KMS-11 (cell line): ENCODE data around the gene COMP.

Experiments
- H2AFZ ChIP-seq: fragments of 200-600 bp; sonication (generic); 2 replicates; pipeline ENCODE4 v1.6.1; 2016; ENCODE audit warnings: antibody characterized with exemption, mixed run types, low read depth
- H3K27ac ChIP-seq: fragments of 200-600 bp; sonication (generic); 2 replicates; pipeline ENCODE4 v1.6.1; 2016; ENCODE audit warnings: mild to moderate bottlenecking, mixed run types
- H3K27me3 ChIP-seq: fragments of 200-600 bp; sonication (generic); 2 replicates; pipeline ENCODE4 v1.6.1; 2017; ENCODE audit warnings: mild to moderate bottlenecking, low read depth, mixed run types, moderate library complexity; ENCODE audit not compliant: insufficient read depth
- H3K36me3 ChIP-seq: fragments of 200-600 bp; sonication (generic); 2 replicates; pipeline ENCODE4 v1.6.1; 2017; ENCODE audit warnings: mild to moderate bottlenecking, mixed run types; ENCODE audit not compliant: insufficient read depth
- H3K4me1 ChIP-seq: fragments of 200-600 bp; sonication (generic); 2 replicates; pipeline ENCODE4 v1.6.1; 2016; ENCODE audit warnings: mild to moderate bottlenecking, low read depth, mixed run types; ENCODE audit not compliant: poor library complexity, severe bottlenecking
- H3K4me2 ChIP-seq: fragments of 200-600 bp; sonication (generic); 2 replicates; pipeline ENCODE4 v1.7.0; 2016; ENCODE audit warnings: mild to moderate bottlenecking, mixed run types
- H3K4me3 ChIP-seq: fragments of 200-600 bp; sonication (generic); IDR thresholded peaks from 2 replicates; pipeline ENCODE4 v1.6.1; 2017; ENCODE audit warnings: low read depth, low read length, mixed read lengths; ENCODE audit not compliant: insufficient read depth
- H3K79me2 ChIP-seq: fragments of 200-600 bp; sonication (generic); 2 replicates; pipeline ENCODE4 v1.6.1; 2016; ENCODE audit warnings: low read depth, mixed run types; ENCODE audit not compliant: insufficient read depth
- H3K9ac ChIP-seq: fragments of 200-600 bp; sonication (generic); 2 replicates; pipeline ENCODE4 v1.6.1; 2016; ENCODE audit warnings: mild to moderate bottlenecking, mixed run types
- H4K20me1 ChIP-seq: fragments of 200-600 bp; sonication (generic); 2 replicates; pipeline ENCODE4 v1.6.1; 2016; ENCODE audit warnings: mild to moderate bottlenecking, mixed run types; ENCODE audit not compliant: insufficient read depth
- CTCF ChIP-seq: fragments of 200-600 bp; sonication (generic); conservative IDR thresholded peaks from 2 replicates; pipeline ENCODE4 v1.6.1; 2017; ENCODE audit warnings: low read depth, mild to moderate bottlenecking, antibody characterized with exemption, low read length, moderate library complexity, mixed read lengths

Gene COMP

GRCh38 chr19:18789422-18789869 lies 1.7 kb downstream of the COMP start:
- H2AFZ ChIP-seq = no peak overlapping the region
- no peaks in the 10 kb centered on the region for H3K79me2 ChIP-seq
- no peak overlapping the region for H3K4me3 ChIP-seq
- H3K36me3 ChIP-seq = no peaks in the 10 kb centered on the region
- no peak overlapping the region for H3K27ac ChIP-seq
- no peak for TF ChIP-seq CTCF
- H3K4me2 ChIP-seq = no peak overlapping the region
- peaks cover 4% of the 10 kb centered on the region for H3K4me1 ChIP-seq
- no peak overlapping the region for H3K9ac ChIP-seq
- H3K27me3 ChIP-seq = peaks cover 31% of the 10 kb centered on the region
- H4K20me1 ChIP-seq = no peaks in the 10 kb centered on the region

DNA sequence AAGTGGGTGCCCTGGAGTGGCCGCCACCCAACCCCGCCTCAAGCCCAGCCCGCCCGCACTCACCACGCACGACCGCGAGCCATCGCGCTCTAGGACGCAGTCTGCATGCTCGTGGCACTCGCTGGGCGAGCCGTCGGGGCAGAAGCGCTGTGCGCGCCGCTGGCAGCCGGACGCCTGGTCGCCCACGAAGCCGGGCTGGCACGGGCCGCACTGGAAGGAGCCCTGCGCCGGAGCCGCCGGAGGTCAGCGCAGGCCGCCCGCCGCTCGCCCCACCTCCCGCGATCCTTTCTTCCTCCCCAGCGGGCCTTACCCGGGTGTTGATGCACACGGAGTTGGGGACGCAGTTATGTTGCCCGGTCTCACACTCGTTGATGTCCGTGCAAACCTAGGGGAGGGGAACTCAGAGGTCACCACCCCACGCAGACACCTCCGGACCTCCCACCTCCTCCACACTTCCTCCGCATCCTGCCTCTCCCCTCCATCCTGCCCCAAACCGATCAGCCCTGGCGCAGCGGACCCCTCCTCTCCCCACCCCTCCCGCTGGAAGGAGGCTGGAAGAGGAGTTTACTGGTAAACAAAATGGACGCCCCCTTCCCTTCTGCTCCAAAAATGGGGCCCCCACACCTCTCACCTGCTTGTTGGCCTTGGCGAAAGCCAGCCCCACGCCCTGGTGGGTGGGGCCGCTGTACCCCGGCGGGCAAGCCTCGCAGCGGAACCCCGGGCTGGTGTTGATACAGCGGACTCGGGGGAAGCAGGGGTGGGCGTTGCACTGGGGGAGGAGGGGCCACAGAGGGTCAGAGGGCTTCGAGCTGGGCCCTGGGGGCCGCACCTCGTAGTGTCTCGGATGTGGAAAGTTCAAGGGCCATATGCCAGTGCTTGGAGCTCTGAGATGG lies 2.3 kb downstream of the COMP start:
- Histone ChIP-seq H3K36me3 (no peaks in the 10 kb centered on the region), H3K27me3 (peaks cover 31% of the 10 kb centered on the region), H3K4me2 (no peak overlapping the region), H2AFZ (no peak overlapping the region), H3K9ac (no peak overlapping the region), H3K27ac (no peak overlapping the region), H3K4me3 (no peak overlapping the region), H3K4me1 (peaks cover 4% of the 10 kb centered on the region), H4K20me1 (no peaks in the 10 kb centered on the region), H3K79me2 (no peaks in the 10 kb centered on the region)
- TF ChIP-seq CTCF = no peak

GRCh38 chr19:18785179-18786124 lies 5.7 kb downstream of the COMP start:
- Histone ChIP-seq H3K4me2 (peak overlapping the region; percentile 70), H3K9ac (no peak overlapping the region), H3K4me3 (no peak overlapping the region), H2AFZ (peak overlapping the region; percentile 59), H3K79me2 (no peaks in the 10 kb centered on the region), H3K27ac (no peak overlapping the region), H3K36me3 (no peaks in the 10 kb centered on the region), H3K27me3 (peaks cover 7% of the 10 kb centered on the region), H4K20me1 (no peaks in the 10 kb centered on the region), H3K4me1 (peaks cover 4% of the 10 kb centered on the region)
- no peak for TF ChIP-seq CTCF

DNA sequence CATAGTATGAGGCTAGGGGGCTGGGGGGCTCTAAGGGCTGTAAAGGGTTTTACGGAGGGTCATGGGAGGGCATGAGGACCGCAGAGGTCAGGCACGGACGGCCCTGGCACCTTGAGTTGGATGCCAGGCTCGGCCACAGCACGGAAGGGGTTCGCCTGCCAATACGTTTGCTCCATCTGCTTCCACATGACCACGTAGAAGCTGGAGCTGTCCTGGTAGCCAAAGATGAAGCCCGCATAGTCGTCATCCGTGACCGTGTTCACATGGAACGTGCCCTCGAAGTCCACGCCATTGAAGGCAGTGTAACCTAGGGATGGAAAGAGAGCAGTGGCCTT lies 6.4 kb downstream of the COMP start:
- H3K4me3 ChIP-seq = no peak overlapping the region
- H3K4me1 ChIP-seq = peaks cover 4% of the 10 kb centered on the region
- H3K9ac ChIP-seq = no peak overlapping the region
- H3K27ac ChIP-seq = no peak overlapping the region
- peaks cover 2% of the 10 kb centered on the region; the same call in 1 of the 2 replicates for H3K27me3 ChIP-seq
- no peaks in the 10 kb centered on the region for H4K20me1 ChIP-seq
- TF ChIP-seq CTCF = no peak
- no peaks in the 10 kb centered on the region for H3K36me3 ChIP-seq
- no peaks in the 10 kb centered on the region for H3K79me2 ChIP-seq
- no peak overlapping the region for H3K4me2 ChIP-seq
- no peak overlapping the region for H2AFZ ChIP-seq
